Lung (tissue), 12 donors: ENCODE results near the gene USH2A. TPM values are rescaled to one million over a fixed set of nuclear protein-coding genes. Genes with fewer than 3 reads are reported as not detected.

Experiments used
- ATAC-seq: fragments of 200-7000 bp; cut with Tn5 transposase; one replicate; pipeline ENCODE4 v1.9.1; 2020; ENCODE audit warnings: moderate number of reproducible peaks; ENCODE audit not compliant: insufficient read depth, low FRiP score
- DNase-seq, 3 donors: peaks; one replicate each; pipeline ENCODE4 v3.0.0-alpha.2; 2013 to 2017
- H3K27ac ChIP-seq, 2 donors: one replicate each; pipeline ENCODE4 v1.5.1; 2013; ENCODE audit warnings: mild to moderate bottlenecking in 2 of 2, moderate library complexity in 2 of 2, control low read depth in 1 of 2, inconsistent platforms in 1 of 2, low read depth in 1 of 2, low read length in 1 of 2
- H3K27me3 ChIP-seq, 3 donors: one replicate each; pipeline ENCODE4 v1.5.1; 2013; ENCODE audit warnings: low read length in 2 of 3; ENCODE audit not compliant: control insufficient read depth in 3 of 3, insufficient read depth in 3 of 3
- H3K36me3 ChIP-seq, 4 donors: one replicate each; pipeline ENCODE4 v1.5.1; 2013; ENCODE audit warnings: low read length in 4 of 4, mild to moderate bottlenecking in 1 of 4, moderate library complexity in 1 of 4; ENCODE audit not compliant: control insufficient read depth in 4 of 4, insufficient read depth in 4 of 4
- H3K4me1 ChIP-seq, 5 donors: one replicate each; pipeline ENCODE4 v1.5.1; 2013; ENCODE audit warnings: low read length in 5 of 5, mild to moderate bottlenecking in 2 of 5, moderate library complexity in 1 of 5; ENCODE audit not compliant: control insufficient read depth in 5 of 5, insufficient read depth in 5 of 5
- H3K4me3 ChIP-seq: one replicate; pipeline ENCODE4 v1.5.1; 2013; ENCODE audit warnings: mild to moderate bottlenecking, control low read depth, moderate library complexity
- H3K9ac ChIP-seq, 2 donors: one replicate each; pipeline ENCODE4 v1.5.1; 2013; ENCODE audit warnings: low read length in 2 of 2, control low read depth in 1 of 2; ENCODE audit not compliant: insufficient read depth in 1 of 2
- H3K9me3 ChIP-seq, 4 donors: one replicate each; pipeline ENCODE4 v1.5.1; 2013; ENCODE audit warnings: low read length in 3 of 4, mild to moderate bottlenecking in 1 of 4, moderate library complexity in 1 of 4; ENCODE audit not compliant: control insufficient read depth in 4 of 4, insufficient read depth in 3 of 4
- WGBS, 2 donors: extraction: QIAGEN DNeasy Blood & Tissue Kit; methylation state at CpG; one replicate each; pipeline ENCODE4 v1.1.7; 2013; 5-methylcytosine and 5-hydroxymethylcytosine counted together
- polyA plus RNA-seq, 2 donors: library from polyadenylated mRNA; stranded (reverse); fragments of 200-250 nt; gene quantifications; one replicate each; pipeline ENCODE4 v1.2.1, GENCODE V29; 2013
- total RNA-seq, 2 donors: library from RNA; depleted of rRNA in 1 of 2; stranded (reverse); fragments of >200 nt in 1 of 2; gene quantifications; one replicate each; pipeline ENCODE4 v1.2.1, GENCODE V29; 2014 to 2021
- TF ChIP-seq, protein P1 (sequence below): IDR thresholded peaks from 2 replicates; pipeline ENCODE4 v1.5.1; 2012; ENCODE audit warnings: mild to moderate bottlenecking; ENCODE audit errors: control extremely low read depth, extremely low read depth
- donor health status: control.
- donor health status: control.
- donor health status: Bipolar disorder and iron deficiency.
- donor health status: healthy.
- donor health status: DM: yes; HTN: yes; CAD: no.

USH2A gene
- total and polyA plus RNA-seq, 4 donors, result under 0.01 to 0.11 TPM; not detected in 2

DNA sequence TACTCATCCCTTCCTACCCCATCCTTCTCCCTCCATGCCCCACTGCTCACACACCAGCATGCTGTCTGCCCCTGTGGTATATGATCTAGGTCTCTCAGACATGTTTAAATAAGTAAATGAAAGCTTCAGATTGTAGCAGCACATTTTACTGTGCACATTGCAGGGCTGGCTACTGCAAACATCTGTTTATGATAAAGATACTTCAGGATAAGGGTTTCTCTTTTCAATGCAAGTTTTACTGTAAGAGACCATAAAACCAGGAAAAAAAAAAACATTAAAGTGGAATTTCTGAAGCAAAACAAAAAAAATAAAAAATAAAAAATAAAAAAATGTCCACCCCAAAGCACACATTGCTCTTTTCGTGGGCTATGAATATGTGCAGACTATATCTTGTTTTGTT, 184.4 kb downstream of the USH2A start:
- no peaks in the 10 kb centered on the region for H3K36me3 ChIP-seq
- no peak overlapping the region for H3K9ac ChIP-seq
- WGBS, 2 donors, result 78% methylated on average over 1 of the region's 1 CpG
- H3K27me3 ChIP-seq, result no peaks in the 10 kb centered on the region
- no peak overlapping the region for H3K4me3 ChIP-seq
- H3K9me3 ChIP-seq, result no peaks in the 10 kb centered on the region
- ATAC-seq (no peak), DNase-seq (no peak)
- H3K27ac ChIP-seq, result no peak overlapping the region
- H3K4me1 ChIP-seq, result no peaks in the 10 kb centered on the region
- TF ChIP-seq, protein P1, sequence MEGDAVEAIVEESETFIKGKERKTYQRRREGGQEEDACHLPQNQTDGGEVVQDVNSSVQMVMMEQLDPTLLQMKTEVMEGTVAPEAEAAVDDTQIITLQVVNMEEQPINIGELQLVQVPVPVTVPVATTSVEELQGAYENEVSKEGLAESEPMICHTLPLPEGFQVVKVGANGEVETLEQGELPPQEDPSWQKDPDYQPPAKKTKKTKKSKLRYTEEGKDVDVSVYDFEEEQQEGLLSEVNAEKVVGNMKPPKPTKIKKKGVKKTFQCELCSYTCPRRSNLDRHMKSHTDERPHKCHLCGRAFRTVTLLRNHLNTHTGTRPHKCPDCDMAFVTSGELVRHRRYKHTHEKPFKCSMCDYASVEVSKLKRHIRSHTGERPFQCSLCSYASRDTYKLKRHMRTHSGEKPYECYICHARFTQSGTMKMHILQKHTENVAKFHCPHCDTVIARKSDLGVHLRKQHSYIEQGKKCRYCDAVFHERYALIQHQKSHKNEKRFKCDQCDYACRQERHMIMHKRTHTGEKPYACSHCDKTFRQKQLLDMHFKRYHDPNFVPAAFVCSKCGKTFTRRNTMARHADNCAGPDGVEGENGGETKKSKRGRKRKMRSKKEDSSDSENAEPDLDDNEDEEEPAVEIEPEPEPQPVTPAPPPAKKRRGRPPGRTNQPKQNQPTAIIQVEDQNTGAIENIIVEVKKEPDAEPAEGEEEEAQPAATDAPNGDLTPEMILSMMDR, result no peak

DNA sequence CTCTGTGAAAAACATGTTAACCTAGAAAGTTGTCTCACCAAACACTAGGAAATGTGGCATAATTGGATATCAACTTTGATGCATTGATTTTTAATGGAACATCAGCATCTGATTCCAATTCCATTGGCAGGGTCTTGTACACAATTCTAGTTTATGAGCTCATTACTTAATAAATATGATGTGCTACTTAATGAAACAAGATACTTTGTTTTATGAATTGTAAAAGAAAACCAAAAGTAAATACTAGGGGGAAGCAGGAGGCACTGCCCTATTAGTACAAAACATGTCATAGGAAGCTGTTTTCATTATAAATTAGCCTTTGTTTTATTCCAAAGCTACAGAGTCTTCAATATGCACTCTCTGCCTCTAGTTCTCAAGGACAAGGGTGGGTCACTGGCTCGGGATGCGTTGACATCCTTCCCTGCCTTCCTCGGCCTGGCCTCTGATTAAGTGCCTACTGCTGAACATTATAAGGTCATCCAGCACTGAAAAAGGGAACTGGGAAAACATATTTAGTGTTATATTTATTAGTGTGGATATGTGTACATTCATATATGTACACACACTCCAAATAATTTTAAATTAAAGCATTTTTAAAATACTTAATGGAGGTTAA, 185.2 kb downstream of the USH2A start:
- Histone ChIP-seq H3K4me3 (no peak overlapping the region), H3K9me3 (no peaks in the 10 kb centered on the region), H3K4me1 (no peaks in the 10 kb centered on the region), H3K36me3 (no peaks in the 10 kb centered on the region), H3K9ac (no peak overlapping the region), H3K27ac (no peak overlapping the region), H3K27me3 (no peaks in the 10 kb centered on the region)
- DNase-seq (peak in 1 of 3 donors; percentile 9), ATAC-seq (no peak)
- TF ChIP-seq, protein P1, result no peak
- 54 to 74% methylated on average over 3 of the region's 3 CpGs for WGBS, 2 donors

DNA sequence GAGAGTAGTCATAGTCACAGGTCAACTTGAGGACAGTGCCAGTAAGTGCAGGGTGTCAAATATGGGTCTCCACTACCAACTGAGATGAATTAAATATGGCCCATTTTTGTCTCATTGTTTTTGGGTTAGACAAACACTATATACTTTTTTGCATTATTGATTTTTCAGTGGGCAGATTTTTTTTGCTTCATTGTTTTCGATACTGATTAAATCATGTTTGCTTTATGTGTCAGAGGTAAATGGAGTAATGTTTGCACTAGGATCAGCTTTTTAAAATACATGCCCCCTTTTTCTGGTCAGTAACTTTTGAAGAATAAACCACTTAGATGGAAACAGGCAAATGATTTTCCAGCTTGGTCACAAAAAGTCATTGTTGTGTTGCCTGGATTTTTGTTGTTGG, 199.0 kb downstream of the USH2A start:
- TF ChIP-seq, protein P1, result no peak
- H3K4me1 ChIP-seq, result peaks cover 0 to 19% (median 2%) of the 10 kb centered on the region in 5 donors
- WGBS, 2 donors, result 88 to 97% methylated on average over 1 of the region's 1 CpG
- no peaks in the 10 kb centered on the region for H3K36me3 ChIP-seq
- H3K9me3 ChIP-seq, result no peaks in the 10 kb centered on the region
- H3K27ac ChIP-seq, result no peak overlapping the region
- no peaks in the 10 kb centered on the region for H3K27me3 ChIP-seq
- no peak overlapping the region for H3K9ac ChIP-seq
- DNase-seq (no peak), ATAC-seq (no peak)
- no peak overlapping the region for H3K4me3 ChIP-seq

- Histone ChIP-seq H3K9ac (no peak overlapping the region), H3K27me3 (no peaks in the 10 kb centered on the region), H3K27ac (no peak overlapping the region), H3K4me1 (peaks cover 0 to 19% (median 2%) of the 10 kb centered on the region in 5 donors), H3K36me3 (no peaks in the 10 kb centered on the region), H3K4me3 (no peak overlapping the region), H3K9me3 (no peaks in the 10 kb centered on the region)
- 52 to 56% methylated on average over 4 of the region's 4 CpGs for WGBS, 2 donors
- TF ChIP-seq, protein P1, result no peak
- DNase-seq (peak; percentile 64 to 67 (median 65)), ATAC-seq (no peak)
Observed at GRCh38 chr1:216223486-216223885, 199.8 kb downstream of the USH2A start.
